Karpas-422 (cell line): ENCODE data around the gene NUP210L. TPM values are rescaled to one million over a fixed set of nuclear protein-coding genes. Genes with fewer than 3 reads are reported as not detected.

Experiments used
- DNase-seq: peaks from one replicate; pipeline ENCODE4 v3.0.0-alpha.2; 2015
- H2AFZ ChIP-seq: fragments of 200-600 bp; sonication (generic); 2 replicates; pipeline ENCODE4 v1.6.1; 2014; ENCODE audit warnings: antibody characterized with exemption, low read length, mixed read lengths
- H3K27ac ChIP-seq: fragments of 200-600 bp; sonication (generic); 2 replicates; pipeline ENCODE4 v1.5.1; 2014; ENCODE audit warnings: mild to moderate bottlenecking, low read length, moderate library complexity
- H3K27me3 ChIP-seq: fragments of 200-600 bp; sonication (generic); 2 replicates; pipeline ENCODE4 v1.6.1; 2014; ENCODE audit warnings: low read length, mixed read lengths
- H3K36me3 ChIP-seq: fragments of 200-600 bp; sonication (generic); 2 replicates; pipeline ENCODE4 v1.6.1; 2014; ENCODE audit warnings: low read length, mixed read lengths; ENCODE audit not compliant: insufficient read depth
- H3K4me1 ChIP-seq: fragments of 200-600 bp; sonication (generic); 2 replicates; pipeline ENCODE4 v1.6.1; 2014; ENCODE audit warnings: mild to moderate bottlenecking, low read length, mixed read lengths
- H3K4me2 ChIP-seq: fragments of 200-600 bp; sonication (generic); 2 replicates; pipeline ENCODE4 v1.6.1; 2014; ENCODE audit warnings: low read length, low read depth, mild to moderate bottlenecking; ENCODE audit not compliant: poor library complexity, severe bottlenecking
- H3K4me3 ChIP-seq: fragments of 200-600 bp; sonication (generic); 2 replicates; pipeline ENCODE4 v1.5.1; 2014; ENCODE audit warnings: mild to moderate bottlenecking, antibody characterized with exemption, low read length, mixed read lengths
- H3K79me2 ChIP-seq: fragments of 200-600 bp; sonication (generic); 2 replicates; pipeline ENCODE4 v1.6.1; 2014; ENCODE audit warnings: mild to moderate bottlenecking, low read length, mixed read lengths
- H3K9ac ChIP-seq: fragments of 200-600 bp; sonication (generic); 2 replicates; pipeline ENCODE4 v1.6.0; 2014; ENCODE audit warnings: low read length
- H3K9me2 ChIP-seq: fragments of 200-600 bp; sonication (generic), shearing (Covaris generic); replicated peaks from 2 replicates; pipeline ENCODE4 v1.6.0; 2014; ENCODE audit warnings: mild to moderate bottlenecking, low read length, moderate library complexity; ENCODE audit not compliant: insufficient read depth
- H3K9me3 ChIP-seq: fragments of 300-700, 200-600 bp; sonication (generic); 2 replicates; pipeline ENCODE4 v1.6.1; 2014; ENCODE audit warnings: low read length, mixed read lengths
- H4K20me1 ChIP-seq: fragments of 200-600 bp; sonication (generic); 2 replicates; pipeline ENCODE4 v1.6.1; 2014; ENCODE audit warnings: mild to moderate bottlenecking, antibody characterized with exemption, low read length, low read depth; ENCODE audit not compliant: insufficient read depth
- total RNA-seq: library from RNA; depleted of rRNA; stranded (reverse); fragments of >200 nt; shearing (Covaris generic); gene quantifications from 2 replicates; pipeline ENCODE4 v1.2.3, GENCODE V29; 2014; ENCODE audit warnings: low replicate concordance

The NUP210L gene
- total RNA-seq, 1 experiment from 2014 or later, result not detected

- no peaks in the 10 kb centered on the region for H3K9me2 ChIP-seq
- H3K9me3 ChIP-seq, result no peaks in the 10 kb centered on the region
- peak overlapping the region; percentile 81 for H3K4me3 ChIP-seq
- no peaks in the 10 kb centered on the region for H3K27me3 ChIP-seq
- peaks cover 55% of the 10 kb centered on the region for H3K4me1 ChIP-seq
- peaks cover 21% of the 10 kb centered on the region; the same call in 1 of the 2 replicates for H3K36me3 ChIP-seq
- peak overlapping the region; percentile 65 for H3K27ac ChIP-seq
- peak; percentile 82 for DNase-seq
- peak overlapping the region; percentile 91 for H3K9ac ChIP-seq
- peaks cover 65% of the 10 kb centered on the region for H3K79me2 ChIP-seq
- H2AFZ ChIP-seq, result peak overlapping the region; percentile 45; the same call in 1 of the 2 replicates
- peak overlapping the region; percentile 86 for H3K4me2 ChIP-seq
- H4K20me1 ChIP-seq, result peaks cover 20% of the 10 kb centered on the region; the same call in 1 of the 2 replicates
Measured at GRCh38 chr1:153957744-153958110, 197.1 kb downstream of the NUP210L start.

- Histone ChIP-seq H3K27me3 (no peaks in the 10 kb centered on the region), H3K79me2 (peaks cover 60% of the 10 kb centered on the region), H3K4me3 (peak overlapping the region; percentile 81), H2AFZ (no peak overlapping the region; the same call in 1 of the 2 replicates), H3K36me3 (peaks cover 21% of the 10 kb centered on the region; the same call in 1 of the 2 replicates), H3K9me3 (no peaks in the 10 kb centered on the region), H3K27ac (peak overlapping the region; percentile 65), H3K4me2 (peak overlapping the region; percentile 86), H3K4me1 (peaks cover 50% of the 10 kb centered on the region), H4K20me1 (peaks cover 20% of the 10 kb centered on the region; the same call in 1 of the 2 replicates), H3K9ac (peak overlapping the region; percentile 91), H3K9me2 (no peaks in the 10 kb centered on the region)
- DNase-seq, result peak; percentile 48
Measured at GRCh38 chr1:153956997-153957715, 197.7 kb downstream of the NUP210L start.

GRCh38 chr1:153954826-153955225 is 200.0 kb downstream of the NUP210L start:
- Histone ChIP-seq H3K9ac (no peak overlapping the region), H3K27me3 (no peaks in the 10 kb centered on the region), H4K20me1 (peaks cover 20% of the 10 kb centered on the region; the same call in 1 of the 2 replicates), H3K79me2 (peaks cover 50% of the 10 kb centered on the region), H3K36me3 (peaks cover 21% of the 10 kb centered on the region; the same call in 1 of the 2 replicates), H3K4me1 (peaks cover 31% of the 10 kb centered on the region), H3K27ac (no peak overlapping the region), H3K9me3 (no peaks in the 10 kb centered on the region), H3K9me2 (no peaks in the 10 kb centered on the region), H3K4me3 (no peak overlapping the region), H2AFZ (no peak overlapping the region), H3K4me2 (no peak overlapping the region)
- no peak for DNase-seq

GRCh38 chr1:153953859-153954365 is 201.0 kb downstream of the NUP210L start:
- Histone ChIP-seq H3K4me2 (no peak overlapping the region), H3K9me2 (no peaks in the 10 kb centered on the region), H3K27ac (no peak overlapping the region), H3K4me3 (no peak overlapping the region), H3K4me1 (peaks cover 22% of the 10 kb centered on the region), H4K20me1 (peaks cover 20% of the 10 kb centered on the region; the same call in 1 of the 2 replicates), H3K9me3 (no peaks in the 10 kb centered on the region), H3K79me2 (peaks cover 50% of the 10 kb centered on the region), H3K27me3 (no peaks in the 10 kb centered on the region), H3K36me3 (peaks cover 21% of the 10 kb centered on the region; the same call in 1 of the 2 replicates), H3K9ac (no peak overlapping the region), H2AFZ (no peak overlapping the region)
- no peak for DNase-seq

- peaks cover 21% of the 10 kb centered on the region; the same call in 1 of the 2 replicates for H3K36me3 ChIP-seq
Measured at GRCh38 chr1:153951801-153952200, 203.1 kb downstream of the NUP210L start.

GRCh38 chr1:153951183-153951582 is 203.7 kb downstream of the NUP210L start:
- H2AFZ ChIP-seq, result no peak overlapping the region
- no peaks in the 10 kb centered on the region for H3K9me3 ChIP-seq
- peaks cover 6% of the 10 kb centered on the region; the same call in 1 of the 2 replicates for H4K20me1 ChIP-seq
- H3K9me2 ChIP-seq, result no peaks in the 10 kb centered on the region
- no peak for DNase-seq
- peaks cover 28% of the 10 kb centered on the region for H3K79me2 ChIP-seq
- H3K27me3 ChIP-seq, result no peaks in the 10 kb centered on the region
- H3K4me3 ChIP-seq, result no peak overlapping the region
- H3K36me3 ChIP-seq, result peaks cover 21% of the 10 kb centered on the region; the same call in 1 of the 2 replicates
- no peak overlapping the region for H3K9ac ChIP-seq
- no peak overlapping the region for H3K4me2 ChIP-seq
- no peak overlapping the region for H3K27ac ChIP-seq
- peaks cover 26% of the 10 kb centered on the region for H3K4me1 ChIP-seq

More at GRCh38 chr1:153951801-153952200, 203.1 kb downstream of the NUP210L start:
- Histone ChIP-seq H3K9ac (no peak overlapping the region), H3K9me3 (no peaks in the 10 kb centered on the region), H4K20me1 (peaks cover 12% of the 10 kb centered on the region; the same call in 1 of the 2 replicates), H3K27ac (no peak overlapping the region), H3K4me1 (peaks cover 30% of the 10 kb centered on the region), H3K4me2 (no peak overlapping the region), H3K9me2 (no peaks in the 10 kb centered on the region), H3K27me3 (no peaks in the 10 kb centered on the region), H3K79me2 (peaks cover 34% of the 10 kb centered on the region), H3K4me3 (no peak overlapping the region), H2AFZ (no peak overlapping the region)
- no peak for DNase-seq

GRCh38 chr1:153946622-153947241 is 208.1 kb downstream of the NUP210L start, which contains the start of gene DENND4B:
Gene DENND4B, minus strand, starts transcription at chr1:153946718. Its CDS starts 2,344 bp downstream, at chr1:153944374.
- Histone ChIP-seq H3K36me3 (peaks cover 15% of the 10 kb centered on the region), H3K79me2 (peaks cover 32% of the 10 kb centered on the region), H3K27ac (peak within 1 kb of the TSS; percentile 96), H3K4me3 (peak within 1 kb of the TSS; percentile 78), H2AFZ (no peak within 1 kb of the TSS), H3K4me2 (peak within 1 kb of the TSS; percentile 98), H3K4me1 (peaks cover 37% of the 10 kb centered on the region), H3K9ac (peak within 1 kb of the TSS; percentile 94), H4K20me1 (no peaks in the 10 kb centered on the region), H3K9me3 (no peaks in the 10 kb centered on the region), H3K9me2 (no peaks in the 10 kb centered on the region), H3K27me3 (no peaks in the 10 kb centered on the region)
- DNase-seq, result peak; percentile 93
